Vagina (tissue), 2 donors: Measurements from ENCODE around the gene ZNF692. TPM values are rescaled to one million over a fixed set of nuclear protein-coding genes. Genes with fewer than 3 reads are reported as not detected.
"Not testable (repeated sequence)": the region's sequence is repeated elsewhere in the genome, so short reads cannot be mapped to it uniquely, and the experiment has no call there.

Experiments
- DNase-seq, 2 donors: peaks; one replicate each; pipeline ENCODE4 v3.0.0-alpha.2; 2017; ENCODE audit errors: extremely low spot score in 2 of 2
- H3K27ac ChIP-seq: fragments of 200-600 bp; sonication (generic); one replicate; pipeline ENCODE4 v1.5.1; 2019
- H3K27me3 ChIP-seq: fragments of 200-600 bp; sonication (generic); one replicate; pipeline ENCODE4 v1.5.1; 2019
- H3K36me3 ChIP-seq, 2 donors: fragments of 200-600 bp; sonication (generic); one replicate each; pipeline ENCODE4 v1.5.1; 2017 to 2019
- H3K4me1 ChIP-seq: fragments of 200-600 bp; sonication (generic); one replicate; pipeline ENCODE4 v1.5.1; 2019
- H3K4me3 ChIP-seq, 2 donors: fragments of 200-600 bp; sonication (generic); 1 replicate in 1 of 2; 2 replicates in 1 of 2; pipeline ENCODE4 v1.5.1; 2016 to 2019
- H3K9me3 ChIP-seq: fragments of 200-600 bp; sonication (generic); one replicate; pipeline ENCODE4 v1.5.1; 2019
- POLR2A ChIP-seq, 2 donors: fragments of 450-650 bp; IDR thresholded peaks; one replicate each; pipeline ENCODE4 v1.6.1; 2017; ENCODE audit warnings: antibody characterized with exemption in 2 of 2, mild to moderate bottlenecking in 2 of 2, moderate library complexity in 2 of 2
- POLR2AphosphoS5 ChIP-seq, 2 donors: sonication (generic); formaldehyde crosslinking; IDR thresholded peaks; one replicate each; pipeline ENCODE4 v1.9.0; 2017; ENCODE audit warnings: antibody characterized with exemption in 2 of 2, mild to moderate bottlenecking in 2 of 2, low read depth in 1 of 2; ENCODE audit not compliant: insufficient read depth in 1 of 2
- intact Hi-C: fragments of 100-400 bp; cut with DNase I; formaldehyde crosslinking; loops from one replicate; pipeline ENCODE4 v1.15.1; 2023
- total RNA-seq: library from RNA; depleted of rRNA; stranded (reverse); fragments of >200 nt; gene quantifications from one replicate; pipeline ENCODE4 v1.2.3, GENCODE V29; 2016
- TF ChIP-seq, protein P1 (sequence below), 3 experiments: fragments of 450-650 bp in 2 of 3; fragments of 200-600 bp in 1 of 3; sonication (generic) in 1 of 3; IDR thresholded peaks; one replicate each; pipeline ENCODE4 v1.5.1; 2017 to 2019; ENCODE audit warnings: antibody characterized with exemption in 3 of 3, mild to moderate bottlenecking in 2 of 3, moderate library complexity in 2 of 3

ZNF692 gene
- total RNA-seq, 1 donor from 2014 or later: 46.7 TPM

DNA sequence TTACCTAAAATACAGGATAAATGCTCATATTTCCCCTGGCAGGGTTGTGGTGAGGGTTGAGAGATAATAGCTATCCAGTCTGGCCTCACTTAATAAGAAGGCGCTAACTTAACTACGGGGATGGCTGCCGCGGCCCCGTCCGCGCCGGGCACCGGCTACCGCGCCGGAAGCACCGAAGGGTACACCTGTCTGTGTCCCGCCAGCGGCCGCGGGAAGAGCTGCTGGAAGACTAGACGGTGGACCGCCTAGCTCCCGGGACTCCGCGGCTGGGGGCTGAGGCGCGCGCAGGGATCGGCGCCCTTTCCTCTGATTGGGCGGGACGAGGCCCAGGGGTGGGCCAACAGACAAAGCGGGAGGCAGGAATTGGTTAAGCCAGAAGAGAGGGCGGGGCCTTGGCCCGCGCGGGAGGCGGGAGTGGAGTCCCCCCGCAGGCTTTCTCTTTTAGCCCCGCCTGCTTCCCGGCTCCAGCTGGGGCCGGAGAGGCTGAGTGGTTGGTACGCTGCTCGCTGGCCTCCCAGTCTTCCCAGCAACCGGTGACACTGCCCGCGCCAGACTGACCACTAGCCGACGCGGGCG, 21.0 kb downstream of the ZNF692 start, which contains the start of gene ZNF672:
Gene ZNF672, plus strand, starts transcription at position 444 of the 576 bp plus-strand sequence. CDS start 9,051 bp downstream, outside the sequence.
- Histone ChIP-seq H3K27ac (peak within 1 kb of the TSS; percentile 99), H3K9me3 (no peaks in the 10 kb centered on the region), H3K27me3 (no peaks in the 10 kb centered on the region), H3K36me3 (no peaks in the 10 kb centered on the region), H3K4me1 (peaks cover 41% of the 10 kb centered on the region), H3K4me3 (peak within 1 kb of the TSS; percentile 87 to 88)
- TF ChIP-seq POLR2AphosphoS5 (IDR thresholded peaks at IDR 0.05; ENCODE audit: insufficient read depth in 1 of 2, low read depth in 1 of 2) (peak in 1 of 2 donors; percentile 79), POLR2A (IDR thresholded peaks at IDR 0.05) (peak in 1 of 2 donors; percentile 81)
- TF ChIP-seq, protein P1, sequence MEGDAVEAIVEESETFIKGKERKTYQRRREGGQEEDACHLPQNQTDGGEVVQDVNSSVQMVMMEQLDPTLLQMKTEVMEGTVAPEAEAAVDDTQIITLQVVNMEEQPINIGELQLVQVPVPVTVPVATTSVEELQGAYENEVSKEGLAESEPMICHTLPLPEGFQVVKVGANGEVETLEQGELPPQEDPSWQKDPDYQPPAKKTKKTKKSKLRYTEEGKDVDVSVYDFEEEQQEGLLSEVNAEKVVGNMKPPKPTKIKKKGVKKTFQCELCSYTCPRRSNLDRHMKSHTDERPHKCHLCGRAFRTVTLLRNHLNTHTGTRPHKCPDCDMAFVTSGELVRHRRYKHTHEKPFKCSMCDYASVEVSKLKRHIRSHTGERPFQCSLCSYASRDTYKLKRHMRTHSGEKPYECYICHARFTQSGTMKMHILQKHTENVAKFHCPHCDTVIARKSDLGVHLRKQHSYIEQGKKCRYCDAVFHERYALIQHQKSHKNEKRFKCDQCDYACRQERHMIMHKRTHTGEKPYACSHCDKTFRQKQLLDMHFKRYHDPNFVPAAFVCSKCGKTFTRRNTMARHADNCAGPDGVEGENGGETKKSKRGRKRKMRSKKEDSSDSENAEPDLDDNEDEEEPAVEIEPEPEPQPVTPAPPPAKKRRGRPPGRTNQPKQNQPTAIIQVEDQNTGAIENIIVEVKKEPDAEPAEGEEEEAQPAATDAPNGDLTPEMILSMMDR (IDR thresholded peaks at IDR 0.05): peak in 1 of 3 experiments; percentile 6
- intact Hi-C loops: no loop called here
- DNase-seq: peak in 1 of 2 donors; percentile 99

DNA sequence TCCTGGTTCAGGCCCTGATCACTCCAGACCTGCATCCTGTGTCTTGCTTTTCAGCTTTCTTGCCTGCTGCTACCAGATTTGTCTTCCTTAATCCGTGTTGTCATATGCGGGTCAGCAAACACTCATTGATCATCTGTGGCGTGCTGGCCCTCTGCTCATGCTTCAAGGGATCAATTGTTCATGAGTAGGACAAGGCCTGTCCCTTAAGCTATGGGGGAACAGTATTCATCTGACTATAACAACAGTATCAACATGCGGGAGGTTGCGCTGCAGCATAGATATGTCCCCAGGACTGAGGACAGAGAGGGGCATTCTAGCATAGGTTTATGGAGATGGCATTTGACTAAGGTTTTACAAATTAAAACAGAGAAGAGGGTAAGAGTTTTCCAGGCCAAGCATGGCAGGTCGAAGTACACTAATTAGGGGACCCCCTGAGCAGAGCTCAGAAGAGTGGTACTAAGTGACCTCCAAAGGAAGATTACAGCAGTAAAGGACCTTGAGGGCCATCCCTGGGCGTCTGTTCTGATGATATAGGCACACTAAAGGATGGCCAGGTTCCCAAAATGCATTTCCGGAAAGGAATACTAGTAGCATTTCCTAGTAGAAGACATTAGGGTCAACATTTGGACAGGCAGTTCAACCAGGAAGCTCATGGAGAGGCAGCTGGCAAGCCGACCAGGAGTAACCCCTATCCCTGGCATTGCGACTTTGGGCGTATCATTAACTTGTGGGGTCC, 21.7 kb downstream of the ZNF692 start:
- peak overlapping the region; percentile 87 to 88 for H3K4me3 ChIP-seq
- no peaks in the 10 kb centered on the region for H3K27me3 ChIP-seq
- H3K9me3 ChIP-seq: no peaks in the 10 kb centered on the region
- intact Hi-C loops: no loop called here
- TF ChIP-seq POLR2A (IDR thresholded peaks at IDR 0.05): no peak
- TF ChIP-seq, protein P1 (IDR thresholded peaks at IDR 0.05): no peak
- no peak for TF ChIP-seq POLR2AphosphoS5 (IDR thresholded peaks at IDR 0.05; ENCODE audit: insufficient read depth in 1 of 2, low read depth in 1 of 2)
- peaks cover 35% of the 10 kb centered on the region for H3K4me1 ChIP-seq
- H3K27ac ChIP-seq: peak overlapping the region; percentile 99
- no peak for DNase-seq
- no peaks in the 10 kb centered on the region for H3K36me3 ChIP-seq

DNA sequence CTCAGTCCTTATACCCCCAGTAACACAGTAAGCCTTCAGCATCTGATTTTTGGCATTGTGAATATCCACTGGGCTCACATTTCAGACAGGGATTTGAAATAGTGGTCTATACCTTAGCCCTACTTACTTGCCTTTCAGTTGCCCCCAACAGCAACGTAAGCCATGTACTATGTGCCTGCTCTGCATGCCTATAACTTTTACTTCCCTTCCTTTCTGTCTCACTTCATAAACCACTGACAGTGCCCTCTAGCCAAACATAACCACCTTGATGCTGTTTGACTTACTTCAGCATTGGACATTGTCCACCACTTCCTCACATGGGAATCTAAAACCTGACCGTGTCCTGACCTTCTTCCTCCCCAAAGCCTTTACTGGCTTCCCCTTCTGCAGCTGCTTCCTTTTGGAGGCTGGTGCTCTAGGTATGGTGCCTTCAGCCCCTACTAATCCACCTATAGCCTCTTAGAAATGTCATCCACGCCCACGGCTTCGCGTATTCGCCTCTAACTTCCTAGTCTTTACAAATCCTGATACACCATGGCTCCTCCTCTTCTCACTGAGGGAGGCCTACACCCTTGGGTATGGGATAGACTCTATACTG, 24.4 kb downstream of the ZNF692 start:
- Histone ChIP-seq H3K4me1 (peaks cover 12% of the 10 kb centered on the region), H3K4me3 (no peak overlapping the region), H3K36me3 (no peaks in the 10 kb centered on the region), H3K27ac (no peak overlapping the region), H3K9me3 (no peaks in the 10 kb centered on the region), H3K27me3 (no peaks in the 10 kb centered on the region)
- TF ChIP-seq POLR2A (IDR thresholded peaks at IDR 0.05) (no peak), POLR2AphosphoS5 (IDR thresholded peaks at IDR 0.05; ENCODE audit: insufficient read depth in 1 of 2, low read depth in 1 of 2) (peak in 1 of 2 donors; percentile 14)
- TF ChIP-seq, protein P1 (IDR thresholded peaks at IDR 0.05): no peak
- DNase-seq: no peak
- intact Hi-C loops: no loop called here

DNA sequence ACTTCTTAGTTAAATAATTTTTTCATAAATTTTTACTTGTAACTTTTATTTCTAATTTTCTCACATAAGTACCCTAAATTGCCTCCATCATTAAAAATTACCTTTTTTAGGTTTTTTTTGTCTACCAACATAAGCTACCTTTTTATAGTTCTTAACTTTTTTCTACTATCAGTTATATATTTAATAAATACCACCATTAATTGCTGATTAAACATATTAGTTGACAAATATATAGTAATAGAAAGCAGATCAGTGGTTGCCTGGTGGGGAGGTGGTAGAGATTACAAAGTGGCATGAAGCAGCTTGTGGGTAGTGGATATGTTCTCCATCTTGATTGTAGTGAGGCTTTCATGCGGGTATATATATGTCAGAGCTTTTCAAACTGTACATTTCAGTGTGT, 27.0 kb downstream of the ZNF692 start:
- Histone ChIP-seq H3K36me3 (no peaks in the 10 kb centered on the region), H3K27ac (no peak overlapping the region), H3K4me3 (no peak overlapping the region), H3K4me1 (peaks cover 6% of the 10 kb centered on the region), H3K9me3 (no peaks in the 10 kb centered on the region), H3K27me3 (no peaks in the 10 kb centered on the region)
- intact Hi-C loops: no loop called here
- TF ChIP-seq, protein P1 (IDR thresholded peaks at IDR 0.05): no peak
- TF ChIP-seq POLR2A (IDR thresholded peaks at IDR 0.05) (no peak), POLR2AphosphoS5 (IDR thresholded peaks at IDR 0.05; ENCODE audit: insufficient read depth in 1 of 2, low read depth in 1 of 2) (no peak)
- DNase-seq: no peak

DNA sequence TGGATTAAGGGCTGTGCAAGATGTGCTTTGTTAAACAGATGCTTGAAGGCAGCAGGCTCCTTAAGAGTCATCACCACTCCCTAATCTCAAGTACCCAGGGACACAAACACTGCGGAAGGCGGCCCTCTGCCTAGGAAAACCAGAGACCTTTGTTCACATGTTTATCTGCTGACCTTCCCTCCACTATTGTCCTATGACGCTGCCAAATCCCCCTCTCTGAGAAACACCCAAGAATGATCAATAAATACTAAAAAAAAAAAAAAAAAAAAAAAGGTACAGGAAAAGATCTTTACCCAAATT, 28.2 kb downstream of the ZNF692 start:
- H3K4me1 ChIP-seq, H3K36me3 ChIP-seq, H3K9me3 ChIP-seq, intact Hi-C loops, DNase-seq, H3K27me3 ChIP-seq, H3K27ac ChIP-seq, H3K4me3 ChIP-seq: not testable (repeated sequence)
